MCF 10A (cell line): Measurements from ENCODE around the gene CDH18. TPM values are rescaled to one million over a fixed set of nuclear protein-coding genes. Genes with fewer than 3 reads are reported as not detected.

Experiments
- BruUV-seq: library from RNA; stranded (reverse); fragments of 400-500 nt; replicated peaks from 2 replicates; lab custom pipeline; 2021; lab: Mats Ljungman, UMichigan
- CTCF ChIA-PET: fragments of 300-600 bp; sonication (Branson Sonifier 250); formaldehyde crosslinking; extraction: SDS; loops from one replicate; lab custom pipeline; 2021; ENCODE audit warnings: antibody characterized with exemption, inconsistent platforms; lab: Yijun Ruan, JAX
- POLR2A ChIA-PET: fragments of 300-600, 350-650 bp; sonication (Branson Sonifier 250); formaldehyde crosslinking; extraction: SDS; loops from one replicate; lab custom pipeline; 2020; ENCODE audit warnings: antibody characterized with exemption, inconsistent platforms; lab: Yijun Ruan, JAX
- DNase-seq: peaks from one replicate; pipeline ENCODE4 v3.0.0-alpha.2; 2018; ENCODE audit not compliant: unreplicated experiment
- H3K27ac Mint-ChIP-seq: one replicate; pipeline ENCODE4 v1.8.0; 2022; ENCODE audit warnings: mild to moderate bottlenecking, low read depth, mixed read lengths; ENCODE audit not compliant: unreplicated experiment
- H3K27me3 Mint-ChIP-seq: one replicate; pipeline ENCODE4 v1.8.0; 2022; ENCODE audit warnings: mixed read lengths; ENCODE audit not compliant: insufficient read depth, unreplicated experiment
- H3K36me3 Mint-ChIP-seq: one replicate; pipeline ENCODE4 v1.8.0; 2022; ENCODE audit warnings: mild to moderate bottlenecking, moderate library complexity, mixed read lengths; ENCODE audit not compliant: insufficient read depth, unreplicated experiment
- H3K4me1 Mint-ChIP-seq: one replicate; pipeline ENCODE4 v1.8.0; 2022; ENCODE audit warnings: mixed read lengths; ENCODE audit not compliant: insufficient read depth, unreplicated experiment
- H3K4me3 Mint-ChIP-seq: one replicate; pipeline ENCODE4 v1.8.0; 2022; ENCODE audit warnings: mild to moderate bottlenecking, moderate library complexity, mixed read lengths; ENCODE audit not compliant: unreplicated experiment
- H3K9me3 Mint-ChIP-seq: one replicate; pipeline ENCODE4 v1.8.0; 2022; ENCODE audit warnings: mixed read lengths; ENCODE audit not compliant: unreplicated experiment
- CTCF ChIP-seq: fragments of 200-600 bp; IDR thresholded peaks from one replicate; pipeline ENCODE4 v1.8.0; 2022; ENCODE audit warnings: antibody characterized with exemption, mild to moderate bottlenecking; ENCODE audit not compliant: unreplicated experiment
- intact Hi-C: fragments of 100-400 bp; cut with micrococcal nuclease; formaldehyde crosslinking; loops from 2 replicates; pipeline ENCODE4 v1.14.1; 2022
- total RNA-seq: library from RNA; stranded (reverse); gene quantifications from 2 replicates; pipeline ENCODE4 v1.2.3, GENCODE V29; 2022

CDH18 gene
- total RNA-seq, 1 experiment from 2014 or later, result not detected

- intact Hi-C loops, result no loop called here
- no peak overlapping the region for H3K4me3 Mint-ChIP-seq
- no peaks in the 10 kb centered on the region for H3K27me3 Mint-ChIP-seq
- H3K4me1 Mint-ChIP-seq, result no peaks in the 10 kb centered on the region
- H3K9me3 Mint-ChIP-seq, result peaks cover 12% of the 10 kb centered on the region
- POLR2A ChIA-PET, result no interaction called here
- no peak for DNase-seq
- CTCF ChIA-PET, result interaction anchor here (0.7 kb wide), 1 partner anchor 949 kb away, joined by 4 read pairs; no protein-coding TSS in a partner anchor
- BruUV-seq, result no TSS peak
- H3K27ac Mint-ChIP-seq, result no peak overlapping the region
- peaks cover 6% of the 10 kb centered on the region for H3K36me3 Mint-ChIP-seq
- no peak for TF ChIP-seq CTCF
These were observed 44.9 kb upstream of the CDH18 start for GRCh38 chr5:20032896-20033295.

GRCh38 chr5:20030125-20030524 is 42.1 kb upstream of the CDH18 start:
- no peak for DNase-seq
- BruUV-seq, result no TSS peak
- no peak for TF ChIP-seq CTCF
- H3K9me3 Mint-ChIP-seq, result no peaks in the 10 kb centered on the region
- POLR2A ChIA-PET, result no interaction called here
- H3K27ac Mint-ChIP-seq, result no peak overlapping the region
- peaks cover 6% of the 10 kb centered on the region for H3K36me3 Mint-ChIP-seq
- H3K27me3 Mint-ChIP-seq, result no peaks in the 10 kb centered on the region
- H3K4me3 Mint-ChIP-seq, result no peak overlapping the region
- intact Hi-C loops, result no loop called here
- H3K4me1 Mint-ChIP-seq, result no peaks in the 10 kb centered on the region
- CTCF ChIA-PET, result no interaction called here

GRCh38 chr5:20029266-20029665 is 41.3 kb upstream of the CDH18 start:
- no peak for TF ChIP-seq CTCF
- POLR2A ChIA-PET, result no interaction called here
- no peak for DNase-seq
- no peaks in the 10 kb centered on the region for H3K4me1 Mint-ChIP-seq
- no peak overlapping the region for H3K27ac Mint-ChIP-seq
- H3K4me3 Mint-ChIP-seq, result no peak overlapping the region
- H3K9me3 Mint-ChIP-seq, result no peaks in the 10 kb centered on the region
- intact Hi-C loops, result no loop called here
- H3K36me3 Mint-ChIP-seq, result peaks cover 6% of the 10 kb centered on the region
- no peaks in the 10 kb centered on the region for H3K27me3 Mint-ChIP-seq
- CTCF ChIA-PET, result no interaction called here
- BruUV-seq, result no TSS peak

- Mint-ChIP-seq H3K9me3 (no peaks in the 10 kb centered on the region), H3K4me1 (no peaks in the 10 kb centered on the region), H3K27me3 (no peaks in the 10 kb centered on the region), H3K36me3 (no peaks in the 10 kb centered on the region), H3K27ac (no peak overlapping the region), H3K4me3 (no peak overlapping the region)
- peak; percentile 23 for DNase-seq
- no TSS peak for BruUV-seq
- intact Hi-C loops, result no loop called here
- CTCF ChIA-PET, result interaction anchor here (1.4 kb wide), 1 partner anchor 7 kb away, joined by 3 read pairs; no protein-coding TSS in a partner anchor
- POLR2A ChIA-PET, result no interaction called here
- no peak for TF ChIP-seq CTCF
These were observed 40.5 kb upstream of the CDH18 start for GRCh38 chr5:20028506-20028905.
